GM21528 (cell line): ENCODE results near the gene RAB3GAP1.
"Not testable (repeated sequence)": the region's sequence is repeated elsewhere in the genome, so short reads cannot be mapped to it uniquely, and the experiment has no call there.

ENCODE experiments used
- ATAC-seq: cut with Tn5 transposase; IDR thresholded peaks from one replicate; pipeline ENCODE4 v1.9.1; 2021; ENCODE audit warnings: mild to moderate bottlenecking, moderate library complexity; ENCODE audit not compliant: unreplicated experiment, low FRiP score

The RAB3GAP1 gene

DNA sequence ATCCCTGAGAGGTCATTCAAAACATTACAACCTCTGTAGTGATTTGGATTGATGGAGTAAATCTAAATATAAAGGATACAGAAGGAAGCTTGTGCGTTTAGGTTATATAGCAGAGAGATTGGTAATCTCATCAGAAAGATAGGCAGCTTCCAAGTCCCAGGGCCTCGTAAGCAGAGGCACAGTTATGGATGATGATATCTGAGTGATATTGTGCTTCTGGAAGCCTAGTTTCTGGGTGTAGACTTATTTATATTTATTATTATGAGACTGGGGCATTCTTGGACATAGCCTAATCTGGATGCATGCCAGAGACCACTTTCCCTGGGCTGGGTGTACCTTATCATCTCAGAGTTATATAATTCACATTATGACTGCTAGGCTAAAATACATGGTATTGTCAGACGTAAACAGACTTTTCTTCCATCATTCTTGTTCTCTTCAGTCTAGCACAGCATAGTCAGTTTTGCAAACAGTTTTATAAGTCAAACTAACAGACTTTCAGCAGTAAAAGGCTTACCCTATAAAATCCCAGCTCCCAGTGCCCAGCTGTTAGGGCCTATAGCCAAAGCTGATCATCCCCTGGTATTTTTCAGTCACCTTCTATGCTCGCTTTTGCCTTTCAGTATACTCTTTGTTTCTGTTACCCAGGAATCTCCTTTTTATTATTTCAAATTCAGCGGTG is 47.9 kb downstream of the RAB3GAP1 start:
- ATAC-seq, result no peak

GRCh38 chr2:135103843-135104242 is 51.8 kb downstream of the RAB3GAP1 start:
- no peak for ATAC-seq

GRCh38 chr2:135105513-135106316 is 53.6 kb downstream of the RAB3GAP1 start:
- ATAC-seq, result not testable (repeated sequence)

GRCh38 chr2:135113322-135113721 is 61.2 kb downstream of the RAB3GAP1 start:
- no peak for ATAC-seq

- ATAC-seq, result no peak
Measured at GRCh38 chr2:135119582-135119981, 67.5 kb downstream of the RAB3GAP1 start.

DNA sequence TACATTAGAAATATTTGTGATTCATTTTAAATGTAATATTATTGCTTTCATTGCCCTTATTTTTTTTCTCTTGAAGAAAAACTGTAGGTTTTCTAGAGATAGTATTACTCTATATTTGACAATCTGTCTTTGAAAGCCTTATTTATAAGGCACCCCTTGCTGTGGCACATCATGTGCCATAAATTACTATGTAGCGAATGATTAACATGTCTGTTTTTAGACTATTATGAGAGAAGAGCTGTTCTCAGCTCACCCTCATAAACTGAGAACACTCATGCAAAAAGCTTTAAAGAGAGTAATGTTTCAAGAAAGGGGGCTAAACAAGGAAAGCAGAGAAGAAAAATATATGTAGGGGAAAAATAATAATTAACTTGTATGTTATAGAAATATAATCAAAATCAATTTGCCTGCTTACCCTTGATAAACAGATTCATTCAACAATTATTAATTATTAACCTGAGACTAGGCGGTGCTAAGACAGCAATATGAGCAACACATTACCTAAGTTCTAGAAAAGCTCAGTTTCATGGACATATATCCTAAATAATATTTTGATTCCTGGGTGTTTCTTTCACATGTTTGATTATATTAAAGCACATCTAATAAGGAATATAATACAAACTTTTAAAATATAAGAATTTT is 69.0 kb downstream of the RAB3GAP1 start:
- ATAC-seq, result no peak

GRCh38 chr2:135121658-135122039 is 69.6 kb downstream of the RAB3GAP1 start:
- ATAC-seq, result not testable (repeated sequence)

GRCh38 chr2:135124924-135125886 is 73.1 kb downstream of the RAB3GAP1 start:
- ATAC-seq, result no peak

DNA sequence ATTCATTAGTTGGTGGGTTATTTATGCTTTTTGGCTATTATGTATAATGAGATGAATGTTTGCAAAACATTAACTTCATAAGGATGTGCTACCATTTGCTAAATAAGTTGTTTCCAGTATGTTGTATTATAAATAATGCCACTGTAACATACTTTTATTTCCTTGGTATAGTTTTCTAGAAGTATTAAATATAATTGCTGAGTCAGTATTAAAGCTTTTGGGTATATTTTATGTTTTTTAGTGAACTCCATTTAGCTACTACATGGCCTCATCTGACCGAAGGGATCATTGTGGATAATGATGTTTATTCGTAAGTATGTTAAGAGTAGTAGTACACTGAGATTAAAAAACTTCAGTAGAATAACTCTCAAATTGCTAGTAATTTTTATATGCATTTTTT is 73.8 kb downstream of the RAB3GAP1 start:
- ATAC-seq, result no peak

GRCh38 chr2:135130751-135131150 is 78.7 kb downstream of the RAB3GAP1 start:
- ATAC-seq, result no peak

GRCh38 chr2:135132314-135132713 is 80.2 kb downstream of the RAB3GAP1 start:
- no peak for ATAC-seq

- ATAC-seq, result no peak
Measured at GRCh38 chr2:135140606-135141005, 88.5 kb downstream of the RAB3GAP1 start.

DNA sequence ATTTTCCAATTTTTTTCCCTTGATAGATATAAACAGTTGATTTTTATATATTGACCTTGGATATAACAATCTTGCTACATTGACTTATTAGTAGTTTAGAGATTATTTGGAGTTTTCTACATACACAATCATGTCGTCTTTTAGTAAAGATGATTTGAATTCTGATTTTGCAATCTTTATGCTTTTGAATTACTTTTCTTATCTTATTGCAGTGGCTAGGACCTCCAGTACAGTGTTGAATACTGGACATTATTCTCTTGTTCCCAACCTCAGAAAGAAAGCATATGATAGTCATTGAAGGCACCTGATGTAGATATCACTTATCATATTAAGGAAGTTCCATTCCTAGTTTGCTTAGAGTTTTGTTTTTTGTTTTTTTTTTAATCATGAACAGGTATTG is 90.2 kb downstream of the RAB3GAP1 start:
- no peak for ATAC-seq

DNA sequence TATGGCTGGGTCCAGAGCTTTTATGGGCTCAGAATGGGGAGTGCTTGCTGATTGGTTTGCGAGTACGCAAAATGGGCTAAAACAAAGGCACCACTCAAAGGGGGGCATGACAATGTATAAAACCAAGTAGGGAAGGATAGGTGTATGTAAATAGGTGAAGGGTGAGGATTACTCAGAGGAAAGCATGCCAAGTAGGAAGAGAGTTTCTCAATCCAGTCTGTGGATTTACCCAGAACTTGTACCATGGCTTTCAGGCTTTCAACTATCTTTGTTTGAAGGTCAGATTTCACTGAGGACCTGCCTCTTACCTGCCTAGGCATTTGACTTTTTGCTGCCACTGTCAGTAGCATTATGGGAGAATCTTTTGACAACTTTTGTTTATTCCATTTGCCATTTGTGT is 92.3 kb downstream of the RAB3GAP1 start:
- ATAC-seq, result no peak

GRCh38 chr2:135149251-135149650 is 97.2 kb downstream of the RAB3GAP1 start:
- ATAC-seq, result no peak

DNA sequence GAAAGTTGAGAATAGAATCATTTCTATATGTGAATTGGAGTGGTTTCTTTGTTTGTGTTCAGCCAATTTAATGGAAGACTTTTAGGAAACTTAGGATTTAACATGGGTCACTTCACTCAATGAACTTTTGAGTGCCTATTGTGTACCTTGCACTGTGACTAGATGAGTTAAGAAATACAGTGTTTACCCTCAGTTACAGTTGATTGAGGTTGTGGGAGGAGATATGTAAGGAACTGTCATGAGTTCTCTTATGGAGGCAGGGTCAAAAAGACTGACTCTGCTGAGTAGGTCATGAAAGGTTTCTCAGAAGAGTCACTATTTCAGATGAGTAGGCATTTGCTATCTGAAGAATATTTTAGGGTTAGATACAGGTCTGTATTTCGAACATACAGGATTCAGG is 98.6 kb downstream of the RAB3GAP1 start:
- no peak for ATAC-seq

DNA sequence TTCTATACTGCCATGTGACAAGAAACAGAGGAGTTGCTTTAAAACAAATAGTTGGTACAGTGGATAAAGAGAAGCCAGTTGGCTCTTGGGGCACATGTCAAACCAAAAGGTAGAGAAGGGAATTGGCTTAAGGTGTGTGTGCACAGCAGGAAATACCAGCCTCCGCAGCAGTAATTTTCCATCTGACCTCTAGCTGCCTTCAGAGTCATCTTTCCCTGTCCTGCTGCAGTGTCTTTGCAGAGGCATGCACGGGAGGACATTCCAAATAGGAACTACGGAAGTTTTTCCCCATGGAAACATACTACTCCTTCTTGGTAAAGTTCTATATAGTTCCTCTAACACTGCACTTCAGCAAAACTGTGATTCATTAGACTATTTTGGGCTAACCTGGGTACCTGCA is 99.5 kb downstream of the RAB3GAP1 start:
- no peak for ATAC-seq

DNA sequence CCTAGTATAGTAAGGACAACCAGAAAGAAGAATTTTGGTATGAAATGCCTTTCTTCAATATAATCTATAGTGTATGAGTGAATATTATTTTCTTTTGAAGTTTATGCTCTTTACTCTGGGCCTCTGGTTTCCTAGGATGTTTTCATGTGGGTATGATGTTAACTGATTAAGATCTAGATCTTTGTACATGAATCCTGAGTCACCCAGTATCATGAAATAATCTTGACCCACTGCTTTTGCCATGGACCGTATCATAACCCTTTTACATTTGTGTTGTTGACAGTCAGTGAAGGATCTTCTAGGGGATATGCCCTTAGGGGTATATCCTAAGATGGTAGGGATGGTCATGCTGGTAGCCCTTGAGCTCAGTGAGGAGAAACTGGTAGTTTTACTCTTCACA is 100.3 kb downstream of the RAB3GAP1 start:
- ATAC-seq, result no peak

GRCh38 chr2:135154962-135155361 is 102.9 kb downstream of the RAB3GAP1 start:
- ATAC-seq, result no peak

DNA sequence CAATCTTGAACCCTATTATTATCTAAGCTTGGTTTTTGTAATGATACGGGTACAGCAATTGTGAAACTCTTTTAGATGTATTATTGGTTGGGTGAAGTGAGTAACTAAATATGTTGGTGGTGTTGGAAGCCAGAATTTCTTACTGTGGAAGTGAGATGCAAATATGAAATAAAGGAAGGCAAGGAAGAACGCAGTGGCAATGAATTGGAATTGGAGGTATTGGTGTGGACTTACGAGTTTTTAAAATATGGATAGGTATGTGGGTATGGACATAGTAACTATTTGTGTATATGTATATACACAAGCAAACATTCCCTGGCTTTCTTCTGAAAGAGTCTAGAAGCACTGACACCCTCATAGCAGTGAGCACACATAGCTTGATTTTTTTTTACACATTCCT is 105.8 kb downstream of the RAB3GAP1 start:
- no peak for ATAC-seq
